Muscle layer of colon (tissue), 2 donors: ENCODE results near the gene SLC18A3.

Experiments
- H3K27ac ChIP-seq: one replicate; pipeline ENCODE4 v1.7.0; 2013; ENCODE audit warnings: low read depth, mild to moderate bottlenecking, low read length, moderate library complexity
- H3K27me3 ChIP-seq, 2 donors: one replicate each; pipeline ENCODE4 v1.7.0; 2013; ENCODE audit warnings: low read length in 2 of 2, mild to moderate bottlenecking in 2 of 2; ENCODE audit not compliant: insufficient read depth in 2 of 2, control insufficient read depth in 1 of 2
- H3K36me3 ChIP-seq: one replicate; pipeline ENCODE4 v1.7.0; 2013; ENCODE audit warnings: mild to moderate bottlenecking, low read length; ENCODE audit not compliant: insufficient read depth
- H3K4me1 ChIP-seq: one replicate; pipeline ENCODE4 v1.7.0; 2013; ENCODE audit warnings: mild to moderate bottlenecking, low read length; ENCODE audit not compliant: insufficient read depth
- H3K4me3 ChIP-seq, 2 donors: one replicate each; pipeline ENCODE4 v1.7.0; 2013; ENCODE audit warnings: low read length in 2 of 2, low read depth in 1 of 2, mild to moderate bottlenecking in 1 of 2, moderate library complexity in 1 of 2
- H3K9ac ChIP-seq: one replicate; pipeline ENCODE4 v1.7.0; 2013; ENCODE audit warnings: low read length
- H3K9me3 ChIP-seq: one replicate; pipeline ENCODE4 v1.7.0; 2013; ENCODE audit warnings: mild to moderate bottlenecking, low read length
- donor health status: abdominal sarcoma.
- donor health status: Adenocarcinoma of cecum.

The SLC18A3 gene

DNA sequence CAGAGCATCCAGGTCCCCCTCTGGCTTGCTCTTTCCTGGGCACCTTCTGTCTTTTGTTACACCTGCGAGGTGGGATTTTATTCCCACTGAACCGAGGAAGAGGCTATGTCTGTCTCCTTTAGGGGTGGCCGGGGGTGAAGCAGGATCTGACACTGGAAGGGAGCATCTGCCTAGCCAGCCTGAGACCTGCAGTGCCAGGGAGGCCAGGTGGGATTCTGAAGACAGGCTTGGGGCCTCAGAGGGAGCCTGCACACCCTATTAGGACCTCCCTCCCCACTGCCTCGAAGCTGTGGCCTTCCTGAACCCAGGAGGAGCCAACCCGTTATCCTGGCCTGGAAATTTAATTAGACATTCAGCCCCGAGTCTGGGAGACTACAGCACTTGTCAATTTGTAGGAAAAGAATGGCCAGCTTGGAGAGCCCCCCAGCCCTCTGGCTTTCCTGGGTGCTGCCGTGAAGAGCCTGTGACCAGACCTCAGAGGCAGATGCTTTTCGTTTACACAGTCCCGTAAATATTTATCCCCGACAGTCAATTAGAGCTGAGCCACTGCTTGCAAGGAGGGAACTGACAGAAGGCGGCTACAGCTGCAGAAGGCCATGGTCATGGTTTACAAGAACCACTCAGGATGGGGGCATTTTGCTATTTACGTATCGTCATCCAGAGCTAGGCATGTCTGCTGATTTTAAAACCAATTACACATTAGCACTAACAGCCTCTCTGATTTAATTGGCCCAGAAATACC lies 23.4 kb downstream of the SLC18A3 start:
- H3K4me3 ChIP-seq = no peak overlapping the region
- no peak overlapping the region for H3K9ac ChIP-seq
- H3K9me3 ChIP-seq = no peaks in the 10 kb centered on the region
- H3K36me3 ChIP-seq = no peaks in the 10 kb centered on the region
- H3K27ac ChIP-seq = no peak overlapping the region
- H3K4me1 ChIP-seq = no peaks in the 10 kb centered on the region
- H3K27me3 ChIP-seq = peaks cover 0 to 5% of the 10 kb centered on the region in 2 donors

DNA sequence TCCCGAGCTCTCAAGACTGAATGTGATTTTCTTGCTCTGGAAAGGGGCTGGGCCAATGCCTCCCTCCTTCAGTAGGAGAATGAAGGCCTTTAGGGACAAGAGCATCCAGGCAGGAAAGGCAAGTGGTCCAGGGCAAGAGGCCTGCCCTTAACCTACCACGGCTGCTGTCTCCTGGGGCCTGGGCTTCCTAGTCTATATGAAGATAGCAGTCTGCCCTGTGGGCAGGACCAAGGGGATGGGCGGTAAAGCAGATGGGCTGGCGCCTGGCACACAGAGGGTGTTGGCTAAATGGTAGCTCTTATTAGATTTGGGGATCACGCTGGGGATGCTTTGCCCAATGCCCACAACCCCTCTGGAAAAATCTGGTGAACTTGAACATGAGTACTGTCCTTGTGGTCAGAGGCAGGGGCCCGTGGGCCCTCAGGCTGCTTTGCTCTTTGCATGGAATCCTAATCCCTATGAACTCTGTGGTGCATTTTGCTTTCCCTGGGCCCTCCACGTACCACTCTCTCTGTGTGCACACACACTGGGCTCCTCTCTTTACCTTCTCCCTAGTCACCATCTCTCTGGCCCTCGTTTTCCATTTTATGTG lies 24.1 kb downstream of the SLC18A3 start:
- no peak overlapping the region for H3K4me3 ChIP-seq
- no peaks in the 10 kb centered on the region for H3K36me3 ChIP-seq
- no peaks in the 10 kb centered on the region for H3K9me3 ChIP-seq
- no peaks in the 10 kb centered on the region for H3K4me1 ChIP-seq
- H3K9ac ChIP-seq = no peak overlapping the region
- H3K27me3 ChIP-seq = peaks cover 0 to 5% of the 10 kb centered on the region in 2 donors
- no peak overlapping the region for H3K27ac ChIP-seq

DNA sequence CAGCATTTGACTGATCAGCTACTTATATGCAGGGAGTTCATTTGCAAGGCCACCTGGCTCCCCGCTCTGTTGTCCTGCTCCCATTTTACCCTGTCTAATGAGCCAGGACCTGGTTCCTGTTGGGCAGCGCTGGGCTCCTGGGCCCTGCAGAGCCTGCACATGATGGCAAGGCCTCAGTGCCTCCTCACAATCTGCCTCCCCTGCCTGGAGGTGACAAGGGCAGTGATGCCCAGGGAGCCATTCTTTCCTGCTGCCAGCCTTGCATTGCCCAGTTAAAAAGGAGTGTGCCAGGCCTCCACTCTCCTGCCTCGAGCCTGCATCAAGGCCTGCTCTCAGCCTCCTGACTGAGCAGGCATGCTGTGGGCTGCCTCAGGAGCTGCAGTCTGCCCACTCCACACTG lies 32.2 kb downstream of the SLC18A3 start:
- Histone ChIP-seq H3K27me3 (peaks cover 0 to 4% of the 10 kb centered on the region in 2 donors), H3K27ac (no peak overlapping the region), H3K4me3 (no peak overlapping the region), H3K9ac (no peak overlapping the region), H3K9me3 (no peaks in the 10 kb centered on the region), H3K36me3 (no peaks in the 10 kb centered on the region), H3K4me1 (no peaks in the 10 kb centered on the region)

DNA sequence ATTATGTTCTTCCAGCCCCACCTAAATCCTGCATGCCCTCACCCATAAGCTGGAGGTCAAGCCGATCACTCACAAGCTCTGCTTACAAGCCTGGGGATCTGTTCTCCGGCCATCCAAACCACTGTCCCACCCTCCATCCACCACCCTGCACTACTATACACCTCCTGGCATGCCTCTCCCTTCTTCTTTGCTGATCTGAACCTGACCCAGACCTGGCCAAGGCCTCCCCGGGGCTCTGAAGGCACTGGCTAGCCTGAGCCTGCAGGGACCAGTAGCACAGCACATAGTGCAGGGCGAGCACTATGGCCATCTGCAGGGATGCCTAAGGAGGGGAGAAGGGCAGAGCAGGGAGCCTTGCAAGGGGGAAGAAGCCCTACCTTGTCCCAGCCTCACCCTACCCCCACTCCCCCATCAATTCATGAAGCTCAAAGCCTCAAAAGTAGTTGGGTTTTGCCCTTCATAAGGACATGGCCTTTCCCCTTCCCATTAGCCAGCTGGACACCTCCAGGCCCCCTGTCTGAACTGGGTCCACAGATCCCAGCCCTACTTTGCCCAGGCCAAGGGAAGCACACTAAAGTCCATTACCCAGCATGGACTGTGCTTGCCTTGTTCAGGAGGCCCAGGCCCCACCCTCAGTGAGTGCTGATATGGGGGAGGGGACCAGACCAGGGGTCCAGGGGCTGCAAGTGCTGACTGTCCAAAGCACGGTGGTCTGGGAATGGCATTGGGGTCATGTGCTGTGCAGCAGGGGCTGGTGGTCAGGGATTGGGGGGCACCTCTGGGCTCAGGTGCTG lies 33.3 kb downstream of the SLC18A3 start:
- Histone ChIP-seq H3K27ac (no peak overlapping the region), H3K4me3 (no peak overlapping the region), H3K4me1 (no peaks in the 10 kb centered on the region), H3K36me3 (no peaks in the 10 kb centered on the region), H3K9me3 (no peaks in the 10 kb centered on the region), H3K9ac (no peak overlapping the region), H3K27me3 (peaks cover 0 to 4% of the 10 kb centered on the region in 2 donors)

DNA sequence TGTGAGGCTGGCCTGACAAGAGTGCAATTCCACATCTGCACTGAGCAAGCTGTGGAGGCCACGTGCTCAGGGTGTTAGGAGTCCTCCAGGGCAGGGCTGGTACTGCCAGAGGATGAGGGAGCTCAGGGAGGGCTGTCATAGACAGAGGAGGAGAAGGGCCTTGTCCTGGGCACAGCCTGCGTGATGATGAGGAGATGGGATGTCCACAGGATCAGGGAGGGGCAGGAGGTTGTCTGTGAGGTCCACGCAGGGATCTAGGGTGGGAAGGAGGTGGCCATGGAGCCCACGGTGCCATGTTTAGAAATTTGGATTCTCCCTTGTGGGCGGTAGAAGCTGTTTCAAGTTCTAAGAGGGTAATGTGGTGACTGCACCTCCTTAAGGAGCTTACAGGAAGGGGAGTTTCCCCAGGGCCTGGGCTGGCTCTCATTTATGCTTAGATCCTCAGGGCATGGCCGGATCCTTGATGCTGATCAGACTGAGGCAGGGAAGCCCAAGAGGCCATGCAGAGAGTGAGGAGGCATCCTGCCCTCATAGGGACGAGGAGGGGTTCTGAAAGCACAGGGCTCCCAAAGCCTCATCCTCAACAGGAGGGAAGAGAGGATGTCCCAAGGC lies 34.0 kb downstream of the SLC18A3 start:
- Histone ChIP-seq H3K27ac (no peak overlapping the region), H3K36me3 (no peaks in the 10 kb centered on the region), H3K27me3 (peaks cover 0 to 4% of the 10 kb centered on the region in 2 donors), H3K4me1 (no peaks in the 10 kb centered on the region), H3K4me3 (no peak overlapping the region), H3K9me3 (no peaks in the 10 kb centered on the region), H3K9ac (no peak overlapping the region)

DNA sequence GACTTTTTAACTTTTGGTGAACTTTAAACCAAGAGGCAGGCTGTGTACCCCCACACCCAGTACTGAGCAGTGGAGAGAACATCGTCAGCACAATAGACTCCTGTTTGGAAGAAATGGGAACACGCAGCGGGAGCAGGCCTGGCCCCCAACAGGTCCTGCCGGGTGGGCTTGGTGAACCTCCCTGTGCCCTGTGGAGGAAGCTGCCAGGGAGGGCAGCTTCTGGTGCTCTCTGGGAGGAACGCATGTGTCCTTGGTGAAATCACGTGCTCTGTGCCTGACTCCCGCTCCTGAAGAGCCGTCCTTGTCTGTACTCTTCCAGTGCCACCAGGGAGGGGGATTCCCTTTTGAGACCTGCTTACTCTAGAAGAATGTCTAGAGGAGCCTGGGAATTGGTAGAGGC lies 35.3 kb downstream of the SLC18A3 start:
- Histone ChIP-seq H3K4me3 (no peak overlapping the region), H3K4me1 (no peaks in the 10 kb centered on the region), H3K36me3 (no peaks in the 10 kb centered on the region), H3K27ac (no peak overlapping the region), H3K9ac (no peak overlapping the region), H3K27me3 (peaks cover 0 to 5% of the 10 kb centered on the region in 2 donors), H3K9me3 (no peaks in the 10 kb centered on the region)

DNA sequence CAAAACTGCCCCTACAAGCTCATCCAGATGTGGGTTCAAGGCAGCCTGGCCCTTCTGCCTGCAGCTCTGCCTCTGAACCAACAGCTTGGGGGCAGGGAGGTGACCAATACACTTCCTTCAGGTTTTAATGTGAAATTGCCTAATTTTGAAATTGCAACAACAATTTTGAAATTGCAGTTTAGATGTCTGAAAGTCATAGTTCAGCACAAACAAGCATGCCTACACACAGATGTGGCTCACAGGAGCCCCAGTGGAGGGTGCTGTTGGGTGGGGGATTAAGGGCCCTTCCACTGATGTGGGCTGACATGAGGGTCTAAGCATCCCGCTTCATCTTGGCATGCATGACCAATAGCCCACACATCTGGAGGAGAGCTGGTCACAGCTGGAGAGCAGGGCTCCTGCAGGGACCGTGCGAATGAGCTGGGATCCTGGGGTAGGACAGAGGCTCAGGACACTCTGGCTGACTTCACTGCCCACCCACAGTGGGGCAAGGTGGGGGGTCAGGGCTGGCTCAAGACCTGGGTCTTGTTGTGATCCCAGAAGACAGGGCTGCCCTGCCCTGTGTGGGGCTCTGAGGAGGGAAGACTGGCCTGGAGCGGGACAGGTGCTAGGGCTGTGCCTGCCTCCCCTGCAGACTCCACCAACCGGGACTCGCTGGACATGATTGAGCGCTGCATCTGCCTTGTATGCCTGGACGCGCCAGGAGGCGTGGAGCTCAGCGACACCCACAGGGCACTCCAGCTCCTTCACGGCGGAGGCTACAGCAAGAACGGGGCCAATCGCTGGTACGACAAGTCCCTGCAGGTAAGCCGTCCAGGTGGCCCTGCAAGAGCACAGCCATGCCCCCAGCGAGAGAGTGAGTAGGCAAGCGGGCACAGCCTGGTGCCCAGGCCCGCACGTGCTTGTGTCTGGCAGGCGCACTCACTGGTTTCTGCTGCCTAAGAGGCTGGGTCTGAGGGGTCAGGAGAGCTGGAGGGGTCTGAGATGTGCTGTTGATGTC lies 36.1 kb downstream of the SLC18A3 start:
- Histone ChIP-seq H3K36me3 (no peaks in the 10 kb centered on the region), H3K9me3 (no peaks in the 10 kb centered on the region), H3K4me1 (no peaks in the 10 kb centered on the region), H3K4me3 (no peak overlapping the region), H3K9ac (no peak overlapping the region), H3K27ac (no peak overlapping the region), H3K27me3 (peaks cover 0 to 9% of the 10 kb centered on the region in 2 donors)

DNA sequence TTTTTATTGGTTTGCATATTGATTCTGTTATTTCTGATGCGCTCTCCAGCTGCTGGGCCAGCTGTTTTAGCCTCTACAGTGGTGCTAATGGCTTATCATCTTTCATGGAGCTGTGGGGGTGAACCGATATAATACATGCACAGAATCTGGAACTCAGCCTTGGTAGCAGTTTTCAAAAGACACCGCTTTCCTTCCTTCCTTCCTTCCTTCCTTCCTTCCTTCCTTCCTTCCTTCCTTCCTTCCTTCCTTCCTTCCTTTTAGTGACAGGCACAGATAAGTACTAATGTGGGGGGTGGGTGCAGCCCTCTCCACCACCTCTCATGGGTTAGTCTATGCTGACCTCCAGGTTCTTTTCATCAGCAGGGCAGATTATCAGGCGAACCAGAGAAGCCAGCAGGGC lies 37.4 kb downstream of the SLC18A3 start:
- peaks cover 0 to 9% of the 10 kb centered on the region in 2 donors for H3K27me3 ChIP-seq

DNA sequence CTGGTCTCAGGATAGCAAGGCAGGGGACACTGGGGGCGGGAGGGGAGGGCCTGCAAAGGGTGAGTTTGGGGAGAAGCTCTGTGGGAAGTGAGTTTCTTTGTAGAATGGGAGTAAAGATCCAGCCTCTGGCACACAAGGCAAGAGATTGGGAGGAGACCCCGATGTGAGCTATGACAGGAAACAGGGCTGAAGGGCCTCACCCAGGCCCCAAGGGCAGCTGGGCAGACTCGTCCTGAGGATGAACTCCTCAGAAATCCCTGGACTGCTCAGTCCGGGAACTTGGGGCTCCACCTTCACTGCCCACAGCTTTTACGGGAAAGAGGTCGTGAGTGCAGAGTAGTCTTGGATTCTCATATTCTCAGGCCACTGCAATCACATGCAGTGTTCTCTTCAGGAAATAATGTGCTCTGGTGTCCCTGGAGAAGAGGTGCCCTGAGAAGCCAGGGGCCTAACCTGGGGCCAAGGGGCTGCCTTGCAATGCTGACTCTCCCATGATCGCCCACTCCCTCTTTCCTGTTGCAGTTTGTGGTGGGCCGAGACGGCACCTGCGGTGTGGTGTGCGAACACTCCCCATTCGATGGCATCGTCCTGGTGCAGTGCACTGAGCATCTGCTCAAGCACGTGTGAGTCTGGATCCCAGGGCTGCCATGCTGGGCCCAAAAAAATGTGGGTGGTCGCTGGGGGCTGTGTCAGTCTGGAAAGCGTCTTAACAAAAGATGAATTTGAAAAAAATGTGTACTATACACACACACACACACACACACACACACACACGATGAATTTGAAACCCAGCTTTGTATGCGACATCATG lies 38.1 kb downstream of the SLC18A3 start:
- peaks cover 0 to 8% of the 10 kb centered on the region in 2 donors for H3K27me3 ChIP-seq

More for the DNA sequence above, 37.4 kb downstream of the SLC18A3 start:
- Histone ChIP-seq H3K27ac (no peak overlapping the region), H3K9ac (no peak overlapping the region), H3K4me1 (no peaks in the 10 kb centered on the region), H3K9me3 (no peaks in the 10 kb centered on the region), H3K36me3 (no peaks in the 10 kb centered on the region), H3K4me3 (no peak overlapping the region)

DNA sequence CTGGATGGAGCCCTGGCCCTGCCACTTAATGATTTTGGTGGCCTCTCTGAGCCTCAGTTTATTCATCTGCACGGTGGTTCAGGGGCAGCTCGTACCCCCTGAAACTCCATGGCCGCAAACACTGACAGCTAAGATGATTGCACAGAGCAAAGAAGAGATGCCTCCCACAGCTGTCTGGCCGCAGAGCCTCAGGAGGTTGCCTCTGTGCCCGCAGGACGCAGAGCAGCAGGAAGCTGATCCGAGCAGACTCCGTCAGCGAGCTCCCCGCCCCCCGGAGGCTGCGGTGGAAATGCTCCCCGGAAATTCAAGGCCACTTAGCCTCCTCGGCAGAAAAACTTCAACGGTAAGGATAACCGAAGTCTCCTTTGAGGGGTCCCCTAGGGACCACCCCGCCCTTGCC lies 39.2 kb downstream of the SLC18A3 start:
- no peaks in the 10 kb centered on the region for H3K36me3 ChIP-seq
- no peaks in the 10 kb centered on the region for H3K4me1 ChIP-seq
- no peak overlapping the region for H3K4me3 ChIP-seq
- H3K9ac ChIP-seq = no peak overlapping the region
- H3K27me3 ChIP-seq = peaks cover 0 to 5% of the 10 kb centered on the region in 2 donors
- no peaks in the 10 kb centered on the region for H3K9me3 ChIP-seq
- no peak overlapping the region for H3K27ac ChIP-seq

More for the DNA sequence above, 38.1 kb downstream of the SLC18A3 start:
- H3K4me3 ChIP-seq = no peak overlapping the region
- no peak overlapping the region for H3K27ac ChIP-seq
- H3K9ac ChIP-seq = no peak overlapping the region
- H3K36me3 ChIP-seq = no peaks in the 10 kb centered on the region
- H3K9me3 ChIP-seq = no peaks in the 10 kb centered on the region
- no peaks in the 10 kb centered on the region for H3K4me1 ChIP-seq
